Right lung (tissue), 5 donors: Measurements from ENCODE around the gene ZBTB40. TPM values are rescaled to one million over a fixed set of nuclear protein-coding genes. Genes with fewer than 3 reads are reported as not detected.
A peak's percentile ranks its signal among the peaks of the same experiment; 100 is the strongest.

Experiments used
- DNase-seq, 2 donors: peaks; one replicate each; pipeline ENCODE4 v3.0.0-alpha.2; 2013
- polyA plus RNA-seq, 5 donors: library from polyadenylated mRNA; unstranded; fragments of 120-200 nt; gene quantifications; one replicate each; pipeline versions ENCODE4 v1.2.1 to v1.2.3, GENCODE V29; 2013; ENCODE audit warnings: inconsistent platforms in 1 of 5, low replicate concordance in 1 of 5; ENCODE audit not compliant: insufficient read length in 5 of 5, insufficient read depth in 1 of 5

ZBTB40 gene
- polyA plus RNA-seq, 5 donors: 16.7 to 24.2 (median 19.7) TPM

- DNase-seq: no peak
Observed at GRCh38 chr1:22530715-22531114, 79.1 kb downstream of the ZBTB40 start.

- peak; percentile 31 to 35 for DNase-seq
Observed at GRCh38 chr1:22531251-22531650, 79.6 kb downstream of the ZBTB40 start.

- no peak for DNase-seq
Observed at GRCh38 chr1:22533244-22533895, 81.7 kb downstream of the ZBTB40 start.

- DNase-seq: no peak
Observed at GRCh38 chr1:22534951-22535350, 83.3 kb downstream of the ZBTB40 start.

GRCh38 chr1:22535399-22535798 is 83.7 kb downstream of the ZBTB40 start:
- no peak for DNase-seq

GRCh38 chr1:22536506-22536905 is 84.9 kb downstream of the ZBTB40 start:
- peak in 1 of 2 donors; percentile 24 for DNase-seq

- DNase-seq: no peak
Observed at GRCh38 chr1:22537441-22538139, 85.9 kb downstream of the ZBTB40 start.

- no peak for DNase-seq
Observed at GRCh38 chr1:22539510-22540118, 88.0 kb downstream of the ZBTB40 start.

- DNase-seq: no peak
Observed at GRCh38 chr1:22540337-22540736, 88.7 kb downstream of the ZBTB40 start.

- DNase-seq: no peak
Observed at GRCh38 chr1:22542886-22543285, 91.2 kb downstream of the ZBTB40 start.

- no peak for DNase-seq
Observed at GRCh38 chr1:22543679-22544078, 92.0 kb downstream of the ZBTB40 start.

- DNase-seq: no peak
Observed at GRCh38 chr1:22544606-22545005, 93.0 kb downstream of the ZBTB40 start.

- DNase-seq: no peak
Observed at GRCh38 chr1:22545141-22545540, 93.5 kb downstream of the ZBTB40 start.

GRCh38 chr1:22547186-22547817 is 95.7 kb downstream of the ZBTB40 start:
- no peak for DNase-seq

- DNase-seq: no peak
Observed at GRCh38 chr1:22547818-22548462, 96.3 kb downstream of the ZBTB40 start.

- no peak for DNase-seq
Observed at GRCh38 chr1:22550021-22550420, 98.4 kb downstream of the ZBTB40 start.

- DNase-seq: no peak
Observed at GRCh38 chr1:22551591-22551990, 99.9 kb downstream of the ZBTB40 start.

- DNase-seq: no peak
Observed at GRCh38 chr1:22552021-22552420, 100.4 kb downstream of the ZBTB40 start.

- no peak for DNase-seq
Observed at GRCh38 chr1:22553104-22553880, 101.6 kb downstream of the ZBTB40 start.

GRCh38 chr1:22553991-22554522 is 102.4 kb downstream of the ZBTB40 start:
- DNase-seq: no peak

- no peak for DNase-seq
Observed at GRCh38 chr1:22555371-22555656, 103.7 kb downstream of the ZBTB40 start.
